ENCODE results near the gene GALNTL6.

GRCh38 chr4:172011196-172011595, 198.0 kb downstream of the GALNTL6 start:
- TF ChIP-seq, protein P1, sequence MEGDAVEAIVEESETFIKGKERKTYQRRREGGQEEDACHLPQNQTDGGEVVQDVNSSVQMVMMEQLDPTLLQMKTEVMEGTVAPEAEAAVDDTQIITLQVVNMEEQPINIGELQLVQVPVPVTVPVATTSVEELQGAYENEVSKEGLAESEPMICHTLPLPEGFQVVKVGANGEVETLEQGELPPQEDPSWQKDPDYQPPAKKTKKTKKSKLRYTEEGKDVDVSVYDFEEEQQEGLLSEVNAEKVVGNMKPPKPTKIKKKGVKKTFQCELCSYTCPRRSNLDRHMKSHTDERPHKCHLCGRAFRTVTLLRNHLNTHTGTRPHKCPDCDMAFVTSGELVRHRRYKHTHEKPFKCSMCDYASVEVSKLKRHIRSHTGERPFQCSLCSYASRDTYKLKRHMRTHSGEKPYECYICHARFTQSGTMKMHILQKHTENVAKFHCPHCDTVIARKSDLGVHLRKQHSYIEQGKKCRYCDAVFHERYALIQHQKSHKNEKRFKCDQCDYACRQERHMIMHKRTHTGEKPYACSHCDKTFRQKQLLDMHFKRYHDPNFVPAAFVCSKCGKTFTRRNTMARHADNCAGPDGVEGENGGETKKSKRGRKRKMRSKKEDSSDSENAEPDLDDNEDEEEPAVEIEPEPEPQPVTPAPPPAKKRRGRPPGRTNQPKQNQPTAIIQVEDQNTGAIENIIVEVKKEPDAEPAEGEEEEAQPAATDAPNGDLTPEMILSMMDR (IDR thresholded peaks at IDR 0.05) = no peak
- TF ChIP-seq EP300 (IDR thresholded peaks at IDR 0.05) (no peak), POLR2A (IDR thresholded peaks at IDR 0.05) (no peak)

Data from stomach (tissue), 4 donors.